Measurements from ENCODE around the gene AFF3.
"Not testable (repeated sequence)": the region's sequence is repeated elsewhere in the genome, so short reads cannot be mapped to it uniquely, and the experiment has no call there.

Gene AFF3

GRCh38 chr2:100166701-100167100, 24.3 kb upstream of the AFF3 start:
- ATAC-seq (ENCODE audit: low read depth) (no peak), DNase-seq (ENCODE audit: low spot score) (no peak)
- Histone ChIP-seq H3K36me3 (ENCODE audit: low read depth) (no peaks in the 10 kb centered on the region), H3K4me3 (ENCODE audit: severe bottlenecking) (no peak overlapping the region), H3K27ac (ENCODE audit: poor library complexity, severe bottlenecking) (no peak overlapping the region), H3K4me1 (ENCODE audit: insufficient read depth, poor library complexity, severe bottlenecking) (no peaks in the 10 kb centered on the region), H3K9me3 (ENCODE audit: severe bottlenecking) (no peaks in the 10 kb centered on the region), H3K27me3 (ENCODE audit: insufficient read depth, poor library complexity, severe bottlenecking) (peaks cover 3% of the 10 kb centered on the region)
- no peak for TF ChIP-seq CTCF (IDR thresholded peaks at IDR 0.05; ENCODE audit: poor library complexity, severe bottlenecking)

- no peak for TF ChIP-seq CTCF (IDR thresholded peaks at IDR 0.05; ENCODE audit: poor library complexity, severe bottlenecking)
- no peak overlapping the region for H3K4me3 ChIP-seq (ENCODE audit: severe bottlenecking)
- H3K27ac ChIP-seq (ENCODE audit: poor library complexity, severe bottlenecking) = no peak overlapping the region
- ATAC-seq (ENCODE audit: low read depth) (no peak), DNase-seq (ENCODE audit: low spot score) (no peak)
- no peaks in the 10 kb centered on the region for H3K36me3 ChIP-seq (ENCODE audit: low read depth)
- no peaks in the 10 kb centered on the region for H3K4me1 ChIP-seq (ENCODE audit: insufficient read depth, poor library complexity, severe bottlenecking)
- H3K27me3 ChIP-seq (ENCODE audit: insufficient read depth, poor library complexity, severe bottlenecking) = no peaks in the 10 kb centered on the region
- no peaks in the 10 kb centered on the region for H3K9me3 ChIP-seq (ENCODE audit: severe bottlenecking)
Measured at GRCh38 chr2:100163605-100164004, 21.2 kb upstream of the AFF3 start.

- Histone ChIP-seq H3K4me1 (ENCODE audit: insufficient read depth, poor library complexity, severe bottlenecking) (no peaks in the 10 kb centered on the region), H3K27me3 (ENCODE audit: insufficient read depth, poor library complexity, severe bottlenecking) (no peaks in the 10 kb centered on the region), H3K4me3 (ENCODE audit: severe bottlenecking) (no peak overlapping the region), H3K27ac (ENCODE audit: poor library complexity, severe bottlenecking) (no peak overlapping the region), H3K36me3 (ENCODE audit: low read depth) (no peaks in the 10 kb centered on the region), H3K9me3 (ENCODE audit: severe bottlenecking) (no peaks in the 10 kb centered on the region)
- TF ChIP-seq CTCF (IDR thresholded peaks at IDR 0.05; ENCODE audit: poor library complexity, severe bottlenecking) = no peak
- ATAC-seq (ENCODE audit: low read depth) (no peak), DNase-seq (ENCODE audit: low spot score) (no peak)
Measured at GRCh38 chr2:100161945-100162620, 19.7 kb upstream of the AFF3 start.

GRCh38 chr2:100160396-100160795, 18.0 kb upstream of the AFF3 start:
- ATAC-seq (ENCODE audit: low read depth) = no peak
- H3K36me3 ChIP-seq (ENCODE audit: low read depth) = no peaks in the 10 kb centered on the region
- no peak for TF ChIP-seq CTCF (IDR thresholded peaks at IDR 0.05; ENCODE audit: poor library complexity, severe bottlenecking)
- DNase-seq (ENCODE audit: low spot score) = no peak
- H3K4me3 ChIP-seq (ENCODE audit: severe bottlenecking) = no peak overlapping the region
- no peaks in the 10 kb centered on the region for H3K4me1 ChIP-seq (ENCODE audit: insufficient read depth, poor library complexity, severe bottlenecking)
- H3K27me3 ChIP-seq (ENCODE audit: insufficient read depth, poor library complexity, severe bottlenecking) = no peaks in the 10 kb centered on the region
- no peak overlapping the region for H3K27ac ChIP-seq (ENCODE audit: poor library complexity, severe bottlenecking)
- H3K9me3 ChIP-seq (ENCODE audit: severe bottlenecking) = no peaks in the 10 kb centered on the region

- not testable (repeated sequence) for DNase-seq (ENCODE audit: low spot score); H3K36me3 ChIP-seq (ENCODE audit: low read depth); H3K9me3 ChIP-seq (ENCODE audit: severe bottlenecking); H3K4me1 ChIP-seq (ENCODE audit: insufficient read depth, poor library complexity, severe bottlenecking); ATAC-seq (ENCODE audit: low read depth); H3K27me3 ChIP-seq (ENCODE audit: insufficient read depth, poor library complexity, severe bottlenecking); H3K4me3 ChIP-seq (ENCODE audit: severe bottlenecking); H3K27ac ChIP-seq (ENCODE audit: poor library complexity, severe bottlenecking)
Measured at GRCh38 chr2:100151832-100152231, 9.4 kb upstream of the AFF3 start.

Measured in RWPE2 (cell line).